NCI-H446 (cell line): ENCODE results near the gene STAT4.

Experiments
- DNase-seq, 2 experiments: peaks; one replicate each; lab custom pipeline; 2025; lab: John Stamatoyannopoulos, UW

Gene STAT4

DNA sequence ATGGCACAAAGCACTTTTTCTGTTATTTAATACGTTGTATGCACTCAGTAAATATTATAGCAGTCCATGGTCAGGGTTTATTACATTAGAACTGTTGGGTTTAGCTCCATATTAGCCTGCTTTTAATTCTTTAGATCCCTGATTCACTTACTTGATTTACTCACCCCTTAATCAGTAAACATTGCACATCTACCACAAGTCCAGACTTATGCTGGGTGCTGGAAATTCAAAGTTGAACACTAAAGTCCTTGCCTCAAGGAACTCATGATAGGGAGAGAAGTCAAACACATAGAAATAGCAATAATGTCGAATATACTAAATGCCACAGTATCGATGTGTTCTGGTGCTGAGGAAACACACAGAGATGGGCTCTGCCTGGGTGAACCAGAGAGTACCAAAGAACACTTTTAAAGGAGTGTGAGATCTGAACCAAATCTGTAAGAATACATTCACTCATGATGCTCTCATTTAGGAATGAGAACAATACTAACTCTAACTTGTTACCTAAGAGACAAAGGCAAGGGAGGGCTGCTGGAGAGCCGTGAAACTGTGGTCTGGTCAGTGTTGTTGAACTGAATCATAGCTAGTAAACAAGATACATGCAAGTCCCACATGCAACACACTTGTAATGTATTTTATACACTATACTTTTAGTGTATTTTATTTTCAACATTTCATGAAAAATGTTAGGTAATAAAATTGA is 4.9 kb downstream of the STAT4 start:
- no peak for DNase-seq

DNA sequence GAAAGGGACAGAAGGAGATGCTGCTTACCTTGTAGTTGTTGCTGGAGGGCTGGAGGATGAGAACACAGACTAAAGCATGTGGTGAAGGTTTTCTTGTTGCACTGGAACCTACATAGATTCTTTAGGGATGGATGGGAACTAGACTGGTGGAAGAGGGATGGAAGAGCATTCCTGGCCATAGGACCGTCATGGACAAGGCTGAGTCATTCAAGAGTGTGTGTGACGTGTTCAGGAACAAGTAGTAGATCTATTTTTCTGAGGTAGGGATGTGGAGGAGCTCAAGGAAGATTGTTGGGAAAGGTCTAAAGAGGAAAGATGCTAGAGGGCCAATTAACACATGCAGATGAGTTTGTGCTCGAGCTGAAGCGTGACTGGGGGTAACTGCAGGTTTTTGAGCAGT is 6.6 kb downstream of the STAT4 start:
- DNase-seq = no peak

DNA sequence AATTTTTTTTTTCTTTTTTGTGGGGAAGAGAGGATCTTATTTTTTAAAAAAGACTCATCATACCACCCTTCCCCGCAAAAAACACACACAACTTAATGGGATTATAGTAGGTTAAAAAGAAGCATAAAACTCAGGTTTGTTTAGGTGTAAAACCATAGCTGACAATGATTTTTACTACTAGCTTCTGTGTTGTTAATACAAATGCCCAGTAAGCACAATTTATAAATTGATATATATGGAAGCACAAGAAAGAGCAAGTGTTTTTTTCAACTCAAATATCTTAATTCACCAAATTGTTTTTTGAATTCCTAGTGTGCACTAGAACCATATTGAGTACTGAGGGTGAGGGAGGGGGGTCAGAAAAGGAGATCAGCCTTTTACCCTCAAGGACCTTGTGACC is 7.0 kb downstream of the STAT4 start:
- DNase-seq = no peak

DNA sequence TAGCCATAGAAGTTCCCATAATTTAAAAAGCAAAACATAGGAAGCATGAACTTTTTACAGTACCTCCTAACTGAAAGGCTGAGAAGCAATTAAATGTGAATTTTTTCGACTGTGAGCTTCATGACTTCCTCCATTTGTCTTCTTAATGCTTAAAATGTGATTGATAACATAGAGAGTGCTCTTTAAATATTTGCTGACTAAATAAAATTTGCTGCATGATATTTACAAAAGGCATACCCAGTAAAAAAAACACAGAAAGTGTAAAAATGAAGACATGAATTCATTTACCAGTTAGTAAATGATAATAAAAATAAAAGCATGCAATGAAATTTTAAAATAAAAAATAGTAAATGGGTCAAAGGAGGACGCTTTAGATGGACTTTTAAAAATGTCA is 21.9 kb downstream of the STAT4 start:
- no peak for DNase-seq

DNA sequence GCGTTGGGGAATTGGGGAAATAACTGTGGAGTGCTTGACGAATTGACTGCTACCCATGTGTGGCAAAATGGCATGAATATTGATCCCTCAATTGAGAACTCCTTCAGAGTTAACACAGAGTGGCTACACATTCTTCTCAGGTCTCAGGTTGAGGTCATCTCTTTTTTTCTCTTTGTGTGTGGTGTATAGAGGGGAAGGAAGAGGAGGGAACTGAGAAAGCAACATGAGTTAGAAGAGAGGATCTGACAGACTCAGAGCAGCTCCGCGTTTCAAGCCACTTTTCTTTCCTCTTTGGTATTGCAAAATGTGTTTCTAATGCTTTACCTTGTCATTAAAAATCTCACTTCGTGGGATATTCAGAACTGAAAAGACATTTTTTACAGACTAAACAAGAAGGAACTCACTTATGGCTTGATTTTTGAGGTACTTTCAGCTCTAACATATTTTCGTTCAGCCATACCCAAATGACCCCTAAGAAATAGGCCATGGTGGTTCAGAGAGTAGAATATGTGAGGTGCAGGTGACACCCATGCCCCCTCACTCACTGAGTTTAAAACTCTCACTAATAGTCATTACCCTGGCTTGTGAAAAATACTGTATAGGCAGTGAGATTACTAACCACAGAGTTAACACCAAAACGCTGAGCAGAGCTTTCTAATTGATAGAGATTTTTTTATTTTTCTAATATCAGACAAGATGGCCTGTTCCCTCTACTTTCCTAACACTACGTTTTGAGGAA is 22.5 kb downstream of the STAT4 start:
- DNase-seq = no peak

DNA sequence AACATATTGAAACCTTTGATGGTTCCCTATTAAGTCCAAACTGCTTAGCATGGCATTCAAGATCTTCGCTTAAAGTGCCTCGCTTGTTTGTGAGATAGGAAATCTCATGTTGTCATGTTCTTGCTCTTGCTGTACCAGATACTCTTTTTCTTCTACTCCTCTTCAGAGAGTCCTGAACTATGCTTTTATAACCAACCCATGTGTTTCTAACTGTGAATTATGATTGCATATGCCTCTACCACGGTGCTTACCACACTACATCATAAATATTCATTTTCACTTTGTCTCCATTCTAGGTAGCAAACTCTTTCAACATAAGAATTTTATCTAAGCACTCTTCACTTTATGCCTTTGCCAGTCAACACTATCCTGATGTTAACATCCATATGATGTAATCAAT is 23.6 kb downstream of the STAT4 start:
- no peak for DNase-seq

DNA sequence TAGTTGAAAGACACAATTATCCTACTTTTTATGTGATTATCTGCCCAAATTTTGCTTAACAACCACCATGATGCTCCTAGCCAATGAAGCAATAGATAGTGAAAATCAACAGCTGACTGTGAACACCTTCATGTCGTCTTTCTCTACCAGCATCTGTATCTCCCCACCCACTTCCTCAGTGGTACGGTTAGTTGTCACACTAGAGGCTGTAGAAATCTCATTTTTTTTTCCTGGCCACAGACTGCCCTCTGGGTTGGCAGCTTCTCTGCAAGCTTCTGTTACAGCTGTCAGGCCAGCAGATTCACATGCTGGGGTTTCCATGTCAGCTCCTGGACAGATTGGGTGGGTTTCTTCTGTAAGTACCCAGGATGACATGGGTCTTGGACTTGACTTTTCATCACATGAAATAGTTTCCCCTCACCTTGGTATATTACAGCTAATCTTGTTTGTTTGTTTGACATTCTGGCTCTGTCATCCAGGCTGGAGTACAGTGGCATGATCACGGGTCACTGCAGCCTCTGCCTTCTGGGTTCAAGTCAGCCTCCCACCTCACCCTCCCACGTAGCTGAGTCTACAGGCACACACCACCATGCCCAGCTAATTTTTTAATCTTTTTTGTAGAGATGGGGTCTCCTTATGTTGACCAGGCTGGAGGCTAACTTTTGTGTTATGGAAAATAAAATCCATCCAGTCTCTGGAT is 24.3 kb downstream of the STAT4 start:
- DNase-seq = no peak

DNA sequence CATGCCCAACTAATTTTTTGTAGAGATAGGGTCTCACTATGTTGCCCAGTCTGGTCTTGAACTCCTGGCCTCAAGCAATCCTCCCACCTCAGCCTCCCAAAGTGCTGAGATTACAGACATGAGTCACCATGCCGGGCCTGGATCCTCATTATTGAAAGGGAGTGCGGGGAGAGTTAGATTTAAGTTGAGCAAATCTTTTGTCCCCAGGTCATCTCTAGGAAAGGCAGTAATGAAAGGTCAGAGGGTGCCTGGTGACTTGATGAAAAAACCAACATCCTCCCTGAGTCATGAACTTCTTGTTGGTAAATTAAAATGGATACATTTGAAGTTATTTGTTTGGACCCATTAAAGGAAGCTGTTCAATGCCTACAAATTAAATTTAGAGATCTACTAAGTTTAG is 25.1 kb downstream of the STAT4 start:
- no peak for DNase-seq

DNA sequence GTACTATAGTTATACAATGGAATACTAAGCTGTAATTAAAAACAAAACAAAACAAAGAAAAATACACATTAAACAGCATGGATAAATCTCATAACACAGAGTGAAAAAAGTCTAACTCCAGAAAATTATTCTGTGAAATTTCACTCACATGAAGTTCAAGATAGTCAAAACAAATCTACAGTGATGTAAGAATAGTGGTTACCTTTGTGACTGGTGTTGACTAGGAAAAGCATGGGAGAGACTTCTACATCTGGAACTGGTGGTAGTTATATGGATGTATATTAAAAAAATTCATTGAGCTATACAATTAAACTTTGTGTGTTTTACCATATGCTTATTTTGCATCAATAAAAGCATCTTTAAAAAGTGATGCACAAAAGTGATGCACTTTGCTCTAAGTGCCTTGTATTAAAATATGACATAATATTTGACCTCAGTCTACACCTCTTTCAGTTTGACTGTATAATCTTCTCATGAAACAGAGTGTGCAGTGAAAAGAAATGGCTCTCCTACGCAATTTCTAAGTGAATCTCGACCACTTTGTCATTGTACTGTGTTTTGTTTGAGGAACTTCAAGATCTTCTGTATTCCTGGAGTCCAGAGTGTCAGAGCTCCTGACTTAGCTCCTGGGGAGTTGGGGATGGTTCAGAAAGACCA is 28.0 kb downstream of the STAT4 start:
- no peak for DNase-seq

DNA sequence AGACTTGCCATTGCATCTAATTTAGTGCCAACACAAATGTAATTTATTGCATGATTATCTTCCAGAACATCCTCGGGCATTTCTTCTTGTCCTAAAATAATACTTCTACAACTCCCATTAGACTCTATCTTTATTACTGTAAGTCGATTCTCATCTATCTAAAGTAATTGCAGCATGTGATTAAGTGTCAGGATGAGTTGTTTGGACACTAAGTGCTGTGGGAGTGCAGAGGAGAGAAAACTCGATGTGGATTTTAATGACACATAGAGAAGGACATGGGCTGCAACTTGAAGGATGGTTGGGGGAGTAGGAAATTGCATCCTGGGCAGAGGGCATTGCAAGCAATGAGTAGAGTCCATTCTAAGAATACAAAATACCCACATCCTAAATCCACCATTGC is 33.5 kb downstream of the STAT4 start:
- DNase-seq = no peak

DNA sequence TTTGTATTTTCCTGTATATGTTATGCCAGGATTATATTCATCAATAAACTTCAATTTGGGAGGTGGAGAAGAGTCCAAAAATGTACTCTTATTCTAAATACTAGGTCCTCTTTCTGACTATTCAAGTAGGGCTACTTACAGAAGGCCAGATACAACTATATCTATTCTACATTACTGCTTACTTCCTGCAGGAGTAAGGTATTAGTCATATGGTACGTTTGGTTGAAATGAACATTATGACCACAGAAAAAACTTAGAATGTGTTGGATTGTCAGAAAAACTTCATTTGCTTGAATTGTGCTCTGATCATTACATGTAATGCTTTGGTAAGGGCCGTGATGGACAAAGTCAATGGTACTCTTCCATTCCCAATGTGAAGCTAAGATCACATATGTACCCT is 35.0 kb downstream of the STAT4 start:
- DNase-seq = no peak

DNA sequence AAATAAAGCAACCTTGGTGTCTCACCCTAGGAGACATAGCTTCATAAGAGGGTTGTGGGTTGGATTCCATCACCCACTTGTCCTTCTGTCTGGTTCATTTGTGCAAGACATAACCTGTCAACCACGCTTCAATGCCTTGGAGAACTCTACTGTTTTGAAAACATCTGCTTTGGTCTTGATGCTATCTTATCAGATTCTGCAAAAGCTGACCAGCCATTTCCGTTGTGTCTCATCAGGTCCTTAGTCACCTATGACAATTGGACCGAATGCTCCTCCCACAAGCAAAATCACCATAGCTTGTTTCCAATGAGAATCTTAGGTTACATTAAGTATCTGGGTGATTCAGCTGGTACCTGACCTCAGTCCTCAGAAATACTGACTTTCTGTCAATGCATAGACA is 35.4 kb downstream of the STAT4 start:
- DNase-seq = no peak

DNA sequence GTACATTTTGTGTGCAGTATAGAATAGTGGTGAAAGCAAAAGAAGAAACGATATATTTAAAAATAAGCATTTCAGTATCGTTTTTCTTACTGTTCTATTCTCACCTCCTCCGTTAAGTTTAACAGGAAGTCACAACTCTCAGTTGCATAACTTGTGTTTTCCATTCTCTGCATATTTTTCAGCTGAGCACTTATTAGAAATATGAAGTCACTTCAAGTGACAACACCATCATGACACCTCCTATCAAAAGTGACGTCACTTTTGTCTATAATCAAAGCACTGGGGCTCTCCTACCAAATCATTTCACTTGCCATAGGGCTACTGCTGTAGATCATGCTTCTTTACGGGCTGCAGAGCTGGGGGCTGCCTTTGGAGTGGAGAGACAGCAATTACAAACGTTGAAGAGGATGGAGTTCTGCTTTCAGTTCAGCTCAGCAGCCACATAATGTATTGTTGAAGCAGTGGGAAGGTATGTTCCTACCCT is 36.3 kb downstream of the STAT4 start:
- no peak for DNase-seq

DNA sequence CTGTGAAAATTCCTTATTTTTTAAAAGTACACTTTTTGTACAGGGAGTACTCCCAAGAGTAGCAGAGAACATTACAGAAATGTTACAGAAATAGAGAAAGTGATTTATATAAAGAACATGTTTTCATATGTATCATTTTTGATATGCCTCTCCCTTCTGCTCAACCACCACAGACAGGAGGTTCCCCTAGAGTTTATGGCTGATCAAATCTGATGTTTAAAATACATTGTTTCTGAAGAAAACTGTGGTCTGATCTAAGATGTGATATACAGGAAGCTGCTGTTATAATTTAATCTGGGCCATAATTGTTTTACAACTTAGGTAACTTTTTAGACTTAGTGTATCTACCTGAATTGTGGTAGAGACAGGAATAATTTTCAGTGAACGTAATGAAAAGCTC is 37.0 kb downstream of the STAT4 start:
- DNase-seq = no peak

DNA sequence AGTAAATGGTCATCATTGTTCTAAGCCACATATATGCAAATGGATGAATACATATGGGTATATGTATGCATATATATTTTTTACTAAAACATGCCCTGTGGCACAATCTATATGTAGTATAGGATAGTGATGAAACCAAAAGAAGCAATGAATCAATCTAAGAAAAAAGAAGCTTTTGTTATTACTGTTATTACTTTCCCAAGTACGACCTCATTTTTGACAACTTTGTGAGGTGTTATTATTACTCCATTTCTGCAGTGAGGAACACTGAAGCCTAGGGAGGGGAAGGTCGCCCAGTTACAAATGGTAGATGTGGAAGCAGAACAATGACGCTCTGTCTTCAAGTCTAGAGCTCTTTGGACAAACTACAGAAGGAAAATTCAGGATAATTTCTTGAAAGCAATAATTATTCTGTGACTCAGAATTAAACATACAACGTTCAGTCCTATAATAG is 38.3 kb downstream of the STAT4 start:
- DNase-seq = no peak

DNA sequence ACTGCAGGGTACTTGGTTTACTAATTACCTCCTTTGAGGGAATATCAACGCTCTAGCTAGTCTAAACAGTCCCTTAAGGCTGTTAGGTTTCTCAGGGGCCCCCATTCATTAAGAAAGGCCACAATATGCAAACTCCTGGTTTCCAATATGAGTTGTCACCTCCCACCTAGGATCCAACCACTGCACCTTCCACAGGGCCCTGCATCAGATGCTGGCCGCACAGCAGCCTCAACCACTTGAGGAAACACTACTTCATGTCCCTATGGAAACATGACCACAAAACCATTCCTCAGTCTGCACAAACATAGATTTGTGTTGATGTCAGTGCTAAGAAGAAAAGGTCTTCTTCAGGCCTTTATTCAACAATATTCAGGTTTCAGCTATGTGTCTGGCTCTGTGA is 40.9 kb downstream of the STAT4 start:
- no peak for DNase-seq

DNA sequence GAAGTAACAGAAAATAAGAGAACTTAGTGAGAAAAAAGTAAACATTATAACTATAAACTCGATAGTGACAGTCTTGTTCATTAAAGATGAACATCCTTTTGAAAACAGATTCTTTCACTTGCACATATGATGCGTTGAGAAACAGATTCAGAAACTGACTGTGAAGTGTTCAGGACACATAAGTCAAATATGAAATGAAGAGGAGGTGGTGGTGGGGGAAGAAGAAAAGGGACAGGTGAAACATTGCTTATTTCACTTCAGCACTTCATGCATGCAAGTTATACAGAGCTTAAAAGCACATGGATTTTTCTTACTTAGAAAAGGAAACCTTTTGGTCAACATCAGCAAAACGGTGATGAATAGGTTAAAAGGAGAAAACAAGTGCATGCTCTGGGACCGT is 42.5 kb downstream of the STAT4 start:
- no peak for DNase-seq

DNA sequence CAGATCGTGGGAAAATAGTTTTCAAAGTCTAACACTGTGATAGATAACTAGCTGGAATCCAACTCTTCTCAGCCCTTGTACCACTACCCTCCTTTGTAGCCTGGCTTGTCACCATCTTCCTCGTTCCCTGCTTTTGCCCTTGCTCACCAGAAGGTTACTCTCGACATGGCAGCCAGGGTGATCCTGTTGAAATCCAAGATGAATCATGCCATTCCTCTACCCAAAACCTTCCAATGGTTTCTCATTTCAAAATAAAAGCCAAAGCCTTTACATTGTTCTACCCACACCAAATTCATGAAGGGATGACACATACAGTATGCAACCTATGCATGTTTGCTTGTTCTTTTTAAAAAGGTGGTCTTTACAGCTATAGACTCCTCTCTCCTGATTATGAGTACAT is 45.7 kb downstream of the STAT4 start:
- DNase-seq = no peak

DNA sequence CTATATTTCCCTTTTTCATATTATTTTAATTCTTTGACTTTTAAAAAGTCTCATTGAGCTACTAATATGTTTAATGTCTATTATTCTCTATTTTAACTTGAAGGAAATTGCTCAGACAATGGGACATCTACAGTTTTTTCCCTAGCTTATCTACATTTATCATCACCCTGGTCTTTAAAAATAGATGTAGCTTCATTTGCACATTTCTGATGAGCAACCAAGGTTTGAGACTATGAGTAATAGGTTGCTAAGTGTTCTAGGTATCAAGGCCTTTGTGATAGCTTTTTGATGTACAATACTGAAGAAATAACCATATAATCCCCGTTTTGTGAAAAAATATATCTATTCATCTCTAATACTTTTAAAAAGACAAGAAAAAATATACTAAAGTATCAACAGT is 47.0 kb downstream of the STAT4 start:
- DNase-seq = no peak

DNA sequence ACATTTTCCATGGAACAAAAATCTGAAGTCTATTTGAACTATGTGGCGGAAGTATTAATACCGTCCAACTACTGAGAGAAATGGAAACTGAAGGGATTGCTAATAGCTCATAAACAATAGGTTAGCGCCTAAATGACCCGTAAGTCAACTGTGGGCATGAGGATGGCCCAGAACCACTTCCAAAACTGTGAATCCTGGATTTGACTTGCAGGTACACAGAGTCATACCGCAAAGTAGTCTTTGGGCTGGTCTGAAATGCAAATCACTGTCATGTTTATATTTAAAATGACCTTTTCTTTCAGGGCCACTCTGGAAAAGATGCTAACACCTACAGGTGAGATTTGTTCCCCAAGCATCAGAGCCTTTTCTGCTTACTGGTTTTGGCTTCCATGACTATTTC is 50.6 kb downstream of the STAT4 start:
- no peak for DNase-seq

DNA sequence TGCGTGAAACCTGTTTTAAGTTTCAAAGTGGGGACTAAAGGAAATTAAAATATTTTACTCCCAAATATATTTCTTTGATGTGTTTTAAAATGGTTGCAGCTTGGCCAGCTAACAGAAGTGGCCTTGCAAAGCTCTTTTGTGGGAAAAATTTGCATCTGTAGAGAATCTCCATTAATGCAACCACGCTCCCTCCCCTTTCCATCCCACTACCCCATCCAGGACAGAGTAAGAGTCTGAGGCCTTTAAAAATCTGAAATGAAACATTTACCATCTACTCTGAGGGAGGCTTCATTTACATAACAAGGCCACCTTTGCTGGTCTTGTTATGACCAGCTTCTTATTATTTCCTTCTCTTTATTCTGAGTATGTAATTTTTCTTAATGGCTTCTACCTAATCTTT is 63.5 kb downstream of the STAT4 start:
- DNase-seq = no peak

DNA sequence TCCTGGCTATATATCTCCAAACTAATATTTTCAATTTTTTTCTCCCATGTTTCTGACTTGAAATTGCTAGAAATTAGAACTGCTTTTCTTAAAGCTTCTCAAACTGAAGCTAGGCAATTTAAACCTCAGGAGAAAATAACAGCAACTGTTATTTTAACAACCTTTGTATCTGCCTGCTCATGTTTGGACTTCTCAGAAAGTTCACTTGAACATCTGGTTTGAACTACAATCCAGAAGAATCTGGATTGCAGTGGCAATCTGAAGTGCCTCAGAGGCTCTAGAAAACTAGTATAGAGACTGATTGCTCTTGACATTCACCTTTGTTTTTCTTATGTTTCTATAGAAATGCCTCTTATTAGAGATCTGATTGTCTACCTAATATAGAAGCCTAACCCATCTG is 64.1 kb downstream of the STAT4 start:
- no peak for DNase-seq

DNA sequence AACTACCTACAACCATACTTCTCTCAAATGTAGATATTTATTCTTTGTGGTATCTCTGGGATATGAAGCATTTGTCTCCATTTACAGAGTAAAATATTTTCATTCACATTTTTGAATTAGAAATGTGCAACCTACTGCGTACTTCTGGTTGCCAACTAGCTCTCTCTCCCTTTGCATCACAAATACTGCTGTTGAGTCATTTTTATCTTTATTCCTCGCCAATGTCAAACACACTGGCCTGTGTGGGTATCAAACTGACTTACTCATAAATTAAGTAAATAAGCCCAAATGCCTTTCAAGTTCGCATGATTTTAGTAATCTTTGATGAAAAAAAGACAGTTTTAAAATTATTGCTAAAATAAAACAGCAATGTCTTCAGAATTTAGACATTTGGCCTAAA is 67.3 kb downstream of the STAT4 start:
- no peak for DNase-seq
